IPS DF 6.9 (cell line): ENCODE data around the gene TNS3.

Source experiments
- DNase-seq: peaks from one replicate; pipeline ENCODE4 v3.0.0-alpha.2; 2013; ENCODE audit warnings: low read depth, low spot score
- H3K27ac ChIP-seq: one replicate; pipeline ENCODE4 v1.5.1; 2013; ENCODE audit warnings: low read length, control low read depth
- H3K27me3 ChIP-seq: 2 replicates; pipeline ENCODE4 v1.6.1; 2013; ENCODE audit warnings: mild to moderate bottlenecking, low read length; ENCODE audit not compliant: control insufficient read depth, insufficient read depth
- H3K36me3 ChIP-seq: 2 replicates; pipeline ENCODE4 v1.6.1; 2013; ENCODE audit warnings: low read length; ENCODE audit not compliant: control insufficient read depth, insufficient read depth
- H3K4me1 ChIP-seq: 2 replicates; pipeline ENCODE4 v1.6.1; 2013; ENCODE audit warnings: low read length; ENCODE audit not compliant: control insufficient read depth, insufficient read depth
- H3K4me3 ChIP-seq: 2 replicates; pipeline ENCODE4 v1.5.1; 2013; ENCODE audit warnings: mild to moderate bottlenecking, low read length
- H3K9me3 ChIP-seq: 2 replicates; pipeline ENCODE4 v1.6.1; 2013; ENCODE audit warnings: low read length, inconsistent platforms; ENCODE audit not compliant: control insufficient read depth, insufficient read depth
- WGBS: extraction: QIAGEN DNeasy Blood & Tissue Kit; methylation state at CpG from one replicate; pipeline ENCODE4 v1.1.7; 2013; ENCODE audit warnings: mixed read lengths, missing lambda C conversion rate; ENCODE audit not compliant: insufficient read length, insufficient coverage; 5-methylcytosine and 5-hydroxymethylcytosine counted together

Gene TNS3

DNA sequence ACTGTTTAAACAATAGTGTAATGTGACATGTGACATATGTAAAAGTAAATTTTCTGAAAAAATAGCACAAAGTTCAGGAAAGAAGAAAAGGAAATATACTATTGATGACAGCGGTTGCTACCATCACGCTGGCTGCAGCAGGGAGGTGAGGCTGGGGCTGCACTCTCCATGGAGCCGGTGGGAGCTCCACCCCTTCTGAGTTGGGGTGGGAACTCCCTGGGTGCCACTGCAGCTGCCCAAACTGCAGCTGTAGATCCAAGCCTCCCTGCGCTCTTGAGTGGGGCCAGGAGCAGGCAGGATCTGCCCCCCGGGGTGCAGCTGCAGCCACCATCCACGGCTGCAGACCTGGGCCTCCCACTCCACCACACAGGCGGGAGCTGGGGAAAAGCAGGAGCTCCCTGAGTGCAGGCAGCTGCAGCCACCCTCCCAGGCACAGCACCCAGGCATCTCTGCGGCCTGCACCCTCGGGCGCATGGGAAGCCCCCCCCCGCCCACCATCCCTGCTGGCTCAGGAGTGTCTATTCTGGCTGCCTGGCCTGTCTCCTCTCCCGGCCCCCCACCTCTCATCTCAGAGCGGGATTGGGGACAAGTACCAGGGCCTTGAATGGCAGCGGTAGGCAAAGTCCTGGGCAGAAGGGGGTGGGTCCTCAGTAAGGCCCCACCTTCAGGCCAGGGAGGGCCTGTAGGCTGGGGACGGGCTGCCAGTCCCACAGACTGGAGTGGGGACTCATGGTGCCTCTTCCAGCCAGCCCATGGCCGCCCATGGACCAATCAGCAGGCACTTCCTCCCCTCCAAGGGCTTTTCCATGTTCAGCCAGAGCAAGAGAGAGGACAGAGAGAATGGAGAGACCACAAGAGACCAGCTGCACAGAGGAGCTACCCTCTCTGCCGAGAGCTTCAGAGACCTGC, 50.1 kb downstream of the TNS3 start:
- DNase-seq, result no peak
- WGBS, result no CpG with 5 or more reads among the region's 17 CpGs
- no peaks in the 10 kb centered on the region for H3K9me3 ChIP-seq
- peaks cover 8% of the 10 kb centered on the region for H3K4me1 ChIP-seq
- H3K27ac ChIP-seq, result no peak overlapping the region
- no peaks in the 10 kb centered on the region for H3K36me3 ChIP-seq
- peaks cover 11% of the 10 kb centered on the region for H3K27me3 ChIP-seq
- no peak overlapping the region for H3K4me3 ChIP-seq

DNA sequence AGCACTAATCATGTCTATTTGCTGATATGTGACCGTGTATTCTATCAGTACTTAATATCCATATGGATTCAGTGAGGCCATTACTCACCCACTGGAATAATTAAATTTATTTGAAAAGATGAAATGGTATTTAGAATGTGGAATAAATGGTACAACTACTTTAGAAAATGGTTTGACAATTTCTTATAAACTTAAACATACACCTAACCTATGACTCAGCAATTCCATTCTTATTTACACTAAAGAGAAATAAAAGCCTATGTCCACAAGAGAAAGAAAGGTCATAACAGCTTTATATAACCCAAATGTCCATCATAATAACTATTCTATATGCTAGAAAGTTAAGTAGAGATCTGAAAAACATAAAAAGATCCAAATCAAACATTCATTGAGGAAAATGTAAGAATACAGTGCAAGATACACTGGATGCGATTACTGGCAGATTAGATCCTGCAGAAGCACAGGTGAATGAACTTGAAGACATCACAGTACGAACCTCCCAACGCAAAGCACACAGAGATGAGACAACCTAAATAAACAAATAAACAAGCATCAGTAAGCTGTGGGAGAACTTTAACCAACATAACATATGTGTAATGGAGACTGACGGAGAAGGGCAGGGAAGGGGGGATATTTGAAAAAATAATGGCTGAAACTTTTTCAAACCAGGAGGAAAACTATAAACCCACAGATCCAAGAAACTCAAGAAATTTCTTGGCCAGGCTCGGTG, 51.9 kb downstream of the TNS3 start:
- no peak for DNase-seq
- no peaks in the 10 kb centered on the region for H3K36me3 ChIP-seq
- H3K4me3 ChIP-seq, result no peak overlapping the region
- WGBS, result no CpG with 5 or more reads among the region's 6 CpGs
- H3K27me3 ChIP-seq, result no peaks in the 10 kb centered on the region
- H3K4me1 ChIP-seq, result no peaks in the 10 kb centered on the region
- no peak overlapping the region for H3K27ac ChIP-seq
- no peaks in the 10 kb centered on the region for H3K9me3 ChIP-seq

DNA sequence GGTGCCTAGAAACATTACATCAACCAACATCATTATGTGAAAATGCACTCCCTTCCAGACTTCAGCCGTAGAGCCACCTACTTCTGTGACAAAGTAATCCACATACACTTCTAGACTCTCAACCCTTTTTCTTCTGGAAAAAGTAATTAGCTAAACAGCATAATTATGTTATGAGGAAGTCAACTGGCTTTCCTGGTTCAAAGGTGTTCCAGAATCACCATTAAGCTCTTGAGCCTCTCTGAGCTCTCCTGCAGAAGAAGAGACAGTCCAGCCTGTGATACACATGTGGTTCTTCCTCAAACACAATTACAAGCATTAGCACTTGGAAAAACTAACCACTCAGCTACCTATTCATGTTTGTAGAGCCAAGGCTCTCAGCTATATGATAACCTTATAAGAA, 52.5 kb downstream of the TNS3 start:
- no peak for DNase-seq

GRCh38 chr7:47528471-47528870, 53.4 kb downstream of the TNS3 start:
- H3K36me3 ChIP-seq, result no peaks in the 10 kb centered on the region
- H3K9me3 ChIP-seq, result no peaks in the 10 kb centered on the region
- WGBS, result no CpG with 5 or more reads among the region's 6 CpGs
- no peak overlapping the region for H3K27ac ChIP-seq
- H3K27me3 ChIP-seq, result no peaks in the 10 kb centered on the region
- no peak overlapping the region for H3K4me3 ChIP-seq
- no peaks in the 10 kb centered on the region for H3K4me1 ChIP-seq
- DNase-seq, result no peak

More for the DNA sequence above, 52.5 kb downstream of the TNS3 start:
- Histone ChIP-seq H3K27me3 (no peaks in the 10 kb centered on the region), H3K36me3 (no peaks in the 10 kb centered on the region), H3K4me3 (no peak overlapping the region), H3K27ac (no peak overlapping the region), H3K9me3 (no peaks in the 10 kb centered on the region), H3K4me1 (no peaks in the 10 kb centered on the region)
- WGBS, result no CpG with 5 or more reads among the region's 1 CpG

GRCh38 chr7:47526466-47526865, 55.4 kb downstream of the TNS3 start:
- Histone ChIP-seq H3K27ac (no peak overlapping the region), H3K36me3 (no peaks in the 10 kb centered on the region)
- WGBS, result no CpG with 5 or more reads among the region's 6 CpGs

GRCh38 chr7:47525066-47525623, 56.8 kb downstream of the TNS3 start:
- Histone ChIP-seq H3K4me3 (no peak overlapping the region), H3K36me3 (no peaks in the 10 kb centered on the region), H3K27me3 (no peaks in the 10 kb centered on the region), H3K9me3 (no peaks in the 10 kb centered on the region), H3K27ac (no peak overlapping the region), H3K4me1 (peaks cover 5% of the 10 kb centered on the region; the same call in 1 of the 2 replicates)
- DNase-seq, result no peak
- WGBS, result no CpG with 5 or more reads among the region's 12 CpGs

More at GRCh38 chr7:47526466-47526865, 55.4 kb downstream of the TNS3 start:
- 0 out of 2 replicates have a peak, but pooled peaks cover 1% of the 10 kb centered on the region for H3K4me1 ChIP-seq
- DNase-seq, result no peak
- H3K9me3 ChIP-seq, result no peaks in the 10 kb centered on the region
- no peaks in the 10 kb centered on the region for H3K27me3 ChIP-seq
- no peak overlapping the region for H3K4me3 ChIP-seq

DNA sequence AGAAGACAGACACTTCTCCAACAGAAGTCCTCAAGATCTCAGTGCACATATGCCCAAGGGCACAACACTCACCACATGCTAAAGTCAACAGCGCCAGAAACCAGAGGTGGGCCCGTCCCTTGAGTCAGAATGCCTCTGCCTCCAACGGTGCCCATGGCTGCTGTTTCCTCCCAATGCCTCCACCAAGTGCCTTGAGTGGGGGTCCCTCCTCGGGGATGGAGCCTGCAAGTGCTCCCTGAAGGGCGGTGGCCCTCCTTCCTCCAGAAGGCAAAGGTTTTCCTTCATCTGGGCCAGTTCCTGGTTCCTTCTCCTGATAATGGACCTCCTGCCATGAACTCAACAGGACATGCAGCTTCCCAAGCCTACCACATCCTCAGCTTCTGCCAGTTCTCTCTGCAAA, 58.5 kb downstream of the TNS3 start:
- H3K4me3 ChIP-seq, result no peak overlapping the region; the same call in 1 of the 2 replicates
- no peak for DNase-seq
- no peaks in the 10 kb centered on the region for H3K9me3 ChIP-seq
- no peak overlapping the region for H3K27ac ChIP-seq
- no peaks in the 10 kb centered on the region for H3K27me3 ChIP-seq
- H3K36me3 ChIP-seq, result no peaks in the 10 kb centered on the region
- H3K4me1 ChIP-seq, result peaks cover 5% of the 10 kb centered on the region; the same call in 1 of the 2 replicates
- no CpG with 5 or more reads among the region's 5 CpGs for WGBS

GRCh38 chr7:47521816-47522561, 59.9 kb downstream of the TNS3 start:
- WGBS, result no CpG with 5 or more reads among the region's 14 CpGs
- Histone ChIP-seq H3K4me3 (no peak overlapping the region), H3K27me3 (no peaks in the 10 kb centered on the region), H3K27ac (no peak overlapping the region), H3K9me3 (no peaks in the 10 kb centered on the region), H3K4me1 (peaks cover 5% of the 10 kb centered on the region; the same call in 1 of the 2 replicates), H3K36me3 (no peaks in the 10 kb centered on the region)
- no peak for DNase-seq

GRCh38 chr7:47521011-47521795, 60.7 kb downstream of the TNS3 start:
- no peaks in the 10 kb centered on the region for H3K36me3 ChIP-seq
- no peak for DNase-seq
- no peaks in the 10 kb centered on the region for H3K27me3 ChIP-seq
- WGBS, result no CpG with 5 or more reads among the region's 13 CpGs
- H3K9me3 ChIP-seq, result no peaks in the 10 kb centered on the region
- no peak overlapping the region for H3K4me3 ChIP-seq
- H3K27ac ChIP-seq, result no peak overlapping the region
- H3K4me1 ChIP-seq, result peaks cover 5% of the 10 kb centered on the region; the same call in 1 of the 2 replicates
